ENCODE data around the gene TIAM2.
"Not testable (repeated sequence)": the region's sequence is repeated elsewhere in the genome, so short reads cannot be mapped to it uniquely, and the experiment has no call there.

The TIAM2 gene

DNA sequence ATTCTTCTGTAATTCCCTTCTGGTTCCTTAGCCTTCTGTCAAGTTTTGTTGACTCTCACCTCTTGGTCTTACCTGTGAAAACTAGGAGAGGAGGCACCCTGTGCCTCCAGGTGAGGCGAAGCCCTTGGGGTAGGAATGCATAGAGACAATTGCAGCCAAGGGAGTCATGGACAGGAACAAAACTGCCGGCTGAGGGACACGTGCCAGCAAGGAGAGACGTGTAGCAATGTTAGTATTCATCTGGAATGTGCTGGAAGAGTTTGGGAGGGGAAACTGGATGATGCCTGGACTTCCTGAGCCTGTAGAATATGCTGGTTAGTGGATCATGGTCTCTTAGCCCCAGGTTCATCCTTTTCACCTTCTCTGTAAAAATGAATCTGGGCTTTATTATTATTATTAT, 3.9 kb upstream of the TIAM2 start:
- no peak for DNase-seq

DNA sequence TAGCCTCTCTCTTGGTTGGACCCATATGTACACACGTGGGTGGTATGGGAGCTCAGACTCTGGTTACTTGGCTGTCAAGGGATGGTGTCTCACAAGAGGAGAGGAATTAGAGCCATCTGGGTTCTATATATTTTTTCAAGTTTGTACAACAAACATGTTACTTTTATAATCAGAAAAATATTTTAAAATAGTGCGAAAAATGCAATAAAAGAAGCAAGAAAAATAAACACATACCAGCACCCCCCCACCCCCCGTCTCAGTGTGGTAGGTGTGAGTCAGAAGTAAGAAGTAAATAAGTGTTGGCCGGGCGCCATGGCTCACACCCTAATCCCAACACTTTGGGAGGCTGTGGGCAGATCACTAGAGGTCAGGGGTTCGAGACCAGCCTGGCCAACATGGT, 2.1 kb upstream of the TIAM2 start:
- DNase-seq: no peak

DNA sequence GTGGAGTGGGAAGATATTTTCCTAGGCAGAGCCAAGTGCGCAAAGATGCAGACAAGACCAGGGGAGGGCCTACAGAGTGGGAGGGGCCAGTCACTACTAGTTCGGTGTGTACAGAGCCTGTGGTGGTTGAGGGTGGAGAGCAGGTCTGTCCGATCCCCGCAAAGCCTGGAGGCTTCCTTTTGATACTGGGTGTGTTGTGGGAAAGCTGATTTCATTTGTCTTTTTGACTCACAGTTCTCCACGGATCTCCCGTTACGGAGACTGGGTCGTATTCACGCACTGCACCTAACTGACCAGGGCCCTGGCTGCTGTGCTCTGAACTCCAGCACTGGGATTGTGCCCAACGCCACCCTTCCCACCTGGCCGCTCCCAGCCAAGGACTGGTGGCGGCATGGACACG, 1.4 kb upstream of the TIAM2 start:
- no peak for DNase-seq

DNA sequence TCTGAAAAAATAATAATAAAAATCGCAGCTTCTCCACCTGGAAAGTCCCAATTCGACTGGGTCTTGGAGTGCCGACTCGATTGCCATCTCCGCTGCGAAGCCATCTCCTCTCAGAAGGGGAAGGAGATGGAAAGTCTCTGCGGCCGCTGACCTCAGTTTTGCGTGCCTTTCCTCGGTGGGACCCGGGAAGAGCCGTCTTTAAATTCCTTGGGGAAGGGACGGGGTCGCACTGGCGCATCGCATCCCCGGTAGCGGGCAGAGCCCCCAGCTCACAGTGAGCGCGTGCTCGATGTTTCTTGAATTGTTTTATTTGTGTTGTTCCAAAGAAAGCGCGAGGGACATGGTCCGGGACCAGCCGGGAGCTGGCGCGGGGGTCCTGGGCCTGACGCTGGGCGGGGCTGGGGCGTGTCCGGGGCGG, 270 bp upstream of the TIAM2 start:
- no peak for DNase-seq

DNA sequence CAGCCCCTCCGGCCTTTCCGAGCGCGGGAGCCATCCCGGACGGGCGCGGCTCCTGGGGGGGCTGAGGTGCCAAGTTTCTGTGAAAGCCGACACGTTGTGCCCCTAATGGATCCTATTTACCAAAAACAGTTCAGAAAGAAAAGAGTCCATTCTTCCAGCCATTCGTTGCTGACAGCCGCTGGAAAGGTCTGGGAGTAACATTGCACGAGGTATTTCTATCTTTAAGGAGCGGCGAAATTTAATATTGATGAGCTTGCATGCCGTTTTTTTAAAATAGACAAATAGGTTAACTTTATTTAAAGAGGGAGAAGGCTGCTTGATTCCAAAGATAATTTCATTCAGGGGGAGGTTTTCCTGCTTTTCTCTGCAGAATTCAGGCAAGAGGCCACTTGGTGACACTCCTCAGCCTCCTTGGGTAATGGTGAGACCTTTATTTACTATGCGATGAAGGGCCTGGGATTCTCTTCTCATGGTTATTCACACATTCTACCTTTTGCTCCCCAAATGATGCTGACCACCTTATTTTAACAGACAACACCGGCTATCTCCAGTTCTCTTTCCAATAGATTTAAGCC, 988 bp downstream of the TIAM2 start:
- no peak for DNase-seq

DNA sequence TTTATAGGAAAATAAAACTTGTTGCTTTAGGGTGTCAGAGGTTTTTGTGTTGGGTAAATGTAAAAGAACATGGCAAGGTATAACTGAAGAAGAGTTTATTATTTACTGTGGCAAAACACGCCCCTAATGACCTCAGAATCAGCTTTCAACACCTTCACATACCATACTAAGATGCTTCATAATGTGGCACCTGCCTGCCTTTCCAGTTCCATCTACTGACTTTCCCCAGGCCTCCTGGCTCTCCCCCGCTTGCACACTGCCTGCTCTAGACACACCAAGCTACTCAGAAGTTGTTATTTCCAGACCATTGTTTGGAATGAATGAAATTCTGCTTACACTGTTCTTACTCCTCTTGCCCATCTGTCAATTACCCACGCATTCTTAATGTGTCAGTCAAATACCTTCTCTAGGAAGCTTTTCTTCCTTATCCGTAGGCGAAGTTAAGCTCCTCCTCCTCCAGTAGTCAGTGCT, 1.8 kb downstream of the TIAM2 start:
- no peak for DNase-seq

DNA sequence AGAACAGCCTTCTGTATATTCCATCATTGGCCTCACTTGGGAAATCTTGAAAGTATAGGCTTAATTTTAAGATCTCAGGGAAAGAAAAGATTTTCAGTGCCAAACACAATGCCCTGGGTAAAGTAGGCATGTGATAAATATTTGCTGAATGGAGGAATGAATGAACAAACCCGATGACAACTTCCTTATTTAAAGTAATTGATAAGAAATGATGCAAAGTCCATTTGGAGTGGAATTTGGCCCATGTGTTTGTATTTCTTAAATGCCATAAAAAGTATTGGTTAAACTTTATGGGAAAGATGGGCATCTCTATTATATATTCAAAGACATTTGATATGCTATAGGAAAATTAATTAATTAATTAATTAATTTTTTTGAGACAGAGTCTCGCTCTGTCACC, 3.7 kb downstream of the TIAM2 start:
- no peak for DNase-seq

DNA sequence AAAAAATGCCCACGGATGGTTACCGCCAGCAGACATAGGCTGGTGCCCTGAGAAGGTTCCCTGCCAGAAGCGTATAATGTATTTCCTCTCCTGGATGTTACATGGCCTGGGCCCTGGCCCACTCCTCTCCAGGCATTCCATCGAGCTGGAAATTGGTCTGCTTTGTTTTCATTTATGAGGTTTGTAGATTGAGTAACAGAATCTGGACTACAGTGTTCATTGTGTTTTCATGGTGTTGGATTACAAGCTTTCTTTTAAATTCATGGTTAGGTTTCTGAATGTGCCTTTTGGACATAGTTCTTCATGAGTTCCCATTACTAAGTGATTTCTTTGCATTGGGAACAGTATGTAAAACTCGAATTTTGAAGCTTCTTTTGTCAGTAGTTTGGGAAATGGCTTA, 6.4 kb downstream of the TIAM2 start:
- no peak for DNase-seq

DNA sequence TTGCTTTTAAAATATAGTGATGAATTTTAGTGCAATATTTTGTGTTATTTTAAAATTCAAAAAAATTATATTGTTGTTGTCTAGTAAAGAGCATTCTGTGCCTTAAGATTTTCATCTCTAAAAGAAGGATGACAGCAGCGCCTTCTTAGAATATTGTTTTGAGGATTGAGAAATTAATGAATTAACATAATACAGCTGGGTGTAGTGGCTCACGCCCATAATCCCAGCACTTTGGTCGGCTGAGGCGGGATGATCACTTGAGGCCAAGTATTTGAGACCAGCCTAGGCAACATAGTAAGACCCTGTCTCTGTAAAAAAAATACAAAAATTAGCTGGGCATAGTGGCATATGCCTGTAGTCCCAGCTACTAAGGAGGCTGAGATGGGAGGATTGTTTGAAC, 6.8 kb downstream of the TIAM2 start:
- DNase-seq: no peak

DNA sequence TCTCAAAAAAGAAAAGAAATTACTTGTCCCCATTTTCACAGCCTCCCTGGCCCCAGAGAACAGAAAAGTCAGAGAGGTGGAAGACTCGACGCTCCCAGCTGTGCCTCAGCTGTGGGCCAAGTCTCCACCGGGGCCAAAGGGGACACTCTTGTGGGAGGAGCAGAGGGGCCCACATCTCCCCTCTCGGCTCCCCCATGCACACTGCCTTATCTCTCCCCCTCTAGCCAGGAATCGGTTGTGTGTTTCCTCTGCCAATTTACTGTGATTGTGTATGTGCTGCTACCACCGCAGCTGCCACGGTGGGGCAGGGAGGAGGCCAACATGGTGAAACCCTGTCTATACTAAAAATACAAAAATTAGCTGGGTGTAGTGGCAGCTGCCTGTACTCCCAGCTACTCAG, 8.4 kb downstream of the TIAM2 start:
- no peak for DNase-seq

DNA sequence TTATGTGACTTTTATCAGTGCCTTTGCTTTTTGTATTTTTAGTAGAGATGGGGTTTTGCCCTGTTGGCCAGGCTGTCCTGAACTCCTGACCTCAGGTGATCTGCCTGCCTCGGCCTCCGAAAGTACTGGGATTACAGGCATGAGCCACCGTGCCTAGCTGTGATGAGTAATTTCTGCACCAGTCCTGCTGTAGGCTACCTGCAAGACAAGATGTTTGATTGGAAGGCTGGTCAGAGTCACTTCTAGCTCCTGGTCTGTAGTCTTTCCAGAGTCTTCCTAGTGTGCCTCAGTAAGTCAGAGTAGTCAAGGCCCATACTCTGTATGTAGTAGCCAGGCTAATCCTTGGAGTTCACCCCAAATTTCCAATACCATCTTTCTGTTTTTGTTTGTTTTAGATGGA, 8.9 kb downstream of the TIAM2 start:
- no peak for DNase-seq

DNA sequence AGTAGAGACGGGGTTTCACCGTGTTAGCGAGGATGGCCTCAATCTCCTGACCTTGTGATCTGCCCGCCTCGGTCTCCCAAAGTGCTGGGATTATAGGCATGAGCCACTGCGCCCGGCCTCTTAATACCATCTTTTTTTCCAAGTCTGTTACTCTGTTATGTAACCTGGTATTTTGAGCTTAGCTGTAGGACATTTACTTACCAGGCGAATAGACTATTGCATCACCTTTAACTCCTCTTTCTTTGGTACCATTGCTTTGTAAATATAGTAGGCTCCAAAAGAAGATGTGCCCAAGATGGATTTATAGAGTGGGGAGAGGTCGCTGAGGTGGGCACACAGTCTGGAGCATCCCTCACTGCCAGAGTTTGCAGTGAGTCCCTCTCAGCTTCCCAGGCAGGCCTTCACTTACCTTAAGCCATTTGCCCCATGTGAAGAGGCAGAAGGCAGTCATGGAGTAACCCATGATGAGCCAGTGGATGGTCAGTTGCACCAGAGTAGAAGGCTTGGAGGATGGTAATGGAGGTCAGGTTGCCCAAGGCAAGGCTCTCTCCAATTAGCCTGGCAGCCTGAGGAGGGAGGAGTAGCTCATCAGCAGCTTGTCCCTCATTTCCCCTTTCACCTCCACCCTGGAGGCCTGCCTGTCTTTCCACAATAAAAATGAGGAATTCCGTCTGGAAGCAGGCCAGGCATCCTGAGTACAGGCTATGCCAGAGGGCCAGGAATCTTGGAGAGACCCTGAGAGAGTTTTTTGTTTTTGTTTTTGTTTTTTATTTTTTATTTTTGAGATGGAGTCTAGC, 9.7 kb downstream of the TIAM2 start:
- no peak for DNase-seq

DNA sequence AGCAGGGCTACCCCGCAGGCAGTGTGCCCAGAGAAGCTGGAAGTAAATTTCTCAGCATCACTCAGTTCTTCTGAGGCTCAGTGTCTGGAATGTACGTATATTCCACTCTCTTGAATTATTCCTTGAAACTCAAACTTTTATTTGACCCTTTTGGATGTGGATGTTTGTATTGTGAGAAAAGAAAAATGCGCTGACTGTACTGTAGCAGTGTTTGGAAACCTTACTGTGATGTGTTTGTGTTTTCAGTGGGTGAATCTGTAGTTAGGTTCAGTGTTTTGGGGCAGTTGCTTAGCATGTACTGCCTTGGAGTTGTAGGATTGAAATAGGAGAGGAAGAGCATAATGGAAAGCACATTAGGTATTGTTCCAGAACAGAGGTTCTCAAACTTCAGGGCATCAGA, 13.5 kb downstream of the TIAM2 start:
- DNase-seq: no peak

DNA sequence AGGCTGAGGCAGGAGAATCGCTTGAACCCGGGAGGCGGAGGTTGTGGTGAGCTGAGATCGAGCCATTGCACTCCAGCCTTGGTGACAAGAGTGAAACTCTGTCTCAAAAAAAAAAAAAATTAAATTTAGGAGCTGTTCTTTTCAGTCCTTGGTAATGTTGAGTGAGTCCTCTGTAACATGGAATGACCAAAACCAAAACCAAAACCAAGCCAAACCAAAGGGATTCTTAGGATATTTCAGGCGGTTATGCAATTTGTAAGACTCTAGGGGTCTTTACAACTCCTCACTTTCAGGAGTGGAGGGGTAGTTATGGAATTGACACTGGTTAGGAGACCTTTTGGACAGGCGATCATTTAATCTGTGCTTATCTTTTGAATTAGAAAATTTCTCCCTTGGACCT, 15.8 kb downstream of the TIAM2 start:
- no peak for DNase-seq

DNA sequence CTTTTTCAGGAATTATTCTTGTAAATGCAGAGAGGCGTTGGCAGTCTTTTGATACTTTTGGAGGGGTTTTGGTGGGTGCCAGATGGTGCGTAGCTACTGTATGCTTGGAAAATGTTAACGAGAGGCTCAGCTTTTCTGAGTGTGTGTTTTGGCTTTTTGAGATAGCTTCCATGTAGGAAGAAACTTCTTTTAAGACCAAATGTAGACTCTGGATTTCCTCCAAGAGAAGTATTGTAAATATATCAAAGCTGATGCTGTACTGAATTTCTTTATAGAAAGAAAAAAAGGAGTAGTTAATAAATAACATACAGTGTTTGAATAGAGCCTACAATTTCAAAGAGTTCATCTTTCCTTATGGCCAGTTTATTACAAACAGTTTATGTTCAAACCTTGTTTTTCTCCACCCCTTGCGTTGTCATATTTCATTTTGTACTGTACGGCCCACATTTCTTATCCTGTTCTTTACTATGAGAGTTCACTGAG, 16.7 kb downstream of the TIAM2 start:
- DNase-seq: no peak

DNA sequence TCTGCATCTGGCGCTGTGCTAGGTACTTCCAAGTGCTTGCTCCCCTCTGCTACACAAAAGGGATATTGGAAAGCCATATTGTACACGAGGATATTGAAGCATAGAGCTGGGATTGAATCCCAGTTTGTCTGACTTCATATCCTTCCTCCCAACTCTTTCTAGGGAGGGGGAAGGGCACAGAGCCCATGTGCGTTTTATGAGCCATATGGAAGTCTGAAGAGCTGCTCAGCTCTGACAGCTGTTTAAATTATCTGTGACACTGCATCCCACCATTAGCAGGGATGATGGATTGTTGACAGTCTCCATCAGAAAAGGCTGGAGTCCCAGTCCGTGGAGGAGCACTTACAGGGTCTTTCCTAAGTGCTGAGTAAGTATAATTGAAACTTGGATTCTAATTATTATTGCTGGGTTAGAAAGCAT, 18.4 kb downstream of the TIAM2 start:
- DNase-seq: no peak

DNA sequence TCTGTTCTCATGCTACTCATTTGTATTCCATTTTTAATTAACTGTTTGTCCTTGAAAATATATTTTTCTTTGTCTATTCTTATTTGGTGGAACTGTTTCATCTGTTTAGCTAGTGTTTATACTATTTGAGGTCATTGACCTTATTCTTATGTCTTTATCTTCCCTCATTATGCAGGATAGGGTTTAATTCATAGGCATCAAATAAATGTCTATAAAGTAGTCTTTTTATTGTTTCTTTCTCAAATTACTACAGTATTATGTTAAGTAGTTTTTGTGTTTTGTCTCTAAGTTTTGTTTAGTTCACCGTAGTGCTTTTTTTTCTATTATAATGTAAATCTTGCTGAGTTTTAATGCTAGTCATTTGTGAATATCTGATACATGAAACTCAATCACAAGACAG, 19.0 kb downstream of the TIAM2 start:
- no peak for DNase-seq

DNA sequence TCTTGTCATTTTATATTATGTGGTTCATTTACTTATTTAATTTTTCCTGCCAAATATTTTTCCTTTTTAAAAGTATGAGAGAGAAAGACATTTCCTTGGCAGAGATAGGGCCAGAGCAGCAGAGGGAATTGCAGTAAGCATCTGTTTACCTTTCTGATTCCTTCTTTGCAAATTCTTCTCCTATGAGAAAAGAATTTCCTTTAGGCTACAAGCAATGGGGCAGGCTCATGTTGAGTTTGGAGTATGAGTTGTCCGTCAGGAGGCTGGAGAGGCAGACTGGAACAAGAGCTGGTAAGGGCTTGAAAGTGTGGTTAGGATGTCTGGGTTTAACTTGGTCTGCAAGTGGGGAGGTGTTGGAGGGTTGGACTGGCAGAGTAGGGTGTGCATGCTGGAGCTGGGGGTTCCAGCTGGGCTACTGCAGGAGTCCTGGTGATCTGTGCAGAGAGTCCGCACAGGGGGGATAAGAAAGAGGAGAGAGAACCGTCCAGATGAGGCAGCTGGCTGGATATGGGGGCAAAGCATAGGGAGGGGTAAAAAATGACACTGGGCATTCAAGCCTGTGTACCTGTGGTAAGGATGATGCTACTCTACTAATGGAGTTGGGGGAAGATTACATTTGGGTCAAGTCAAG, 19.7 kb downstream of the TIAM2 start:
- DNase-seq: no peak

DNA sequence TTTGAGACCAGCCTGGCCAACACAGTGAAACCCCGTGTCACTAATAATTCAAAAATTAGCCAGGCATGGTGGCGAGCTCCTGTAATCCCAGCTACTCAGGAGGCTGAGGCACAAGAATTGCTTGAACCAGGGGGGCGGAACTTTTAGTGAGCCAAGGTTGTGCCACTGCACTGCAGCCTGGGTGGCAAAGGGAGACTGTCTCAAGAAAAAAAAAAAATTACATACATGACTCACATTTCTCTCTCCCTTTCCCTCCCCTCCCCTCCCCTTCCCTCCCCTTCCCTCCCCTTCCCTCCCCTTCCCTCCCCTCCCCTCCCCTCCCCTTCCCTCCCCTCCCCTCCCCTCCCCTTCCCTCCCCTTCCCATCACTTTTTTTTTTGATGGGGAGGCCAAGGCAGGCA, 23.3 kb downstream of the TIAM2 start:
- DNase-seq: not testable (repeated sequence)

DNA sequence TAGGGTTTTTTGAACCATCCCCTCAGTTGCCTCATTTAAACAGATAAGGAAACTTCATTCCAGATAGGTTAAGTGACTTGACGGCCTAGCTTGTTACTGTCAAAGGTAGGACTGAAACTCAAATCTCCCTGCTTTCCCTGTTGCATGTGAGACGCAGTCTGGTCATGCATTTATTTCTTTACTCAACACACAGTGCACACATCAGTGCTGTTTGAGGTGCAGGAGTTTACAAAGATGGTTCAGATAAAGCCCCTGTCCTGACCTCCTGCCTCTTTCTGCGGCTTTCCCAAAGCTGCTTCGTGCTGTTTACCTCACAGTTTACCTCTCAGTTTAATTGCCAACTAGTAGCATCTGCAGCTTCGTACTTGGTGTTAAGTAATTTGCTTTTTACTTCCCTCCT, 26.6 kb downstream of the TIAM2 start:
- no peak for DNase-seq

DNA sequence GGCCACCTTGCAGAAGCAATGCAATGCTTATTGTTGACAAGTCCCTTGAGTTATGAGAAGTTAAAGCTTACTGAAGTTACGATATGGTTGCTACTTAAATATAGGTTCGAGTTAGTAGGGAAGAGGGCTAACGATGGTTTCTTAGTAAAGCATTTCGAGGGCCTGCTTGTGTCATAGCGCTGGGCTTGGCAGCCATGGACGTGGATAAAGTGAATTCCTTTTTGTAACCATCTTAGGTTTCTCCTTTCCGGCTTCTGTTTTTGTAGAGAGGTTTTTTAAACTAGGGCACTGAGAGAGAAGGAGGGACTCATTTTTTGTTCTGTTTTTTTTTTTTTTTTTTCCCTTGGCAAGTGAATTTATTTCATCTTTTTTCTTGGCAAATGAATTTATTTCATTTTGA, 27.6 kb downstream of the TIAM2 start:
- no peak for DNase-seq

DNA sequence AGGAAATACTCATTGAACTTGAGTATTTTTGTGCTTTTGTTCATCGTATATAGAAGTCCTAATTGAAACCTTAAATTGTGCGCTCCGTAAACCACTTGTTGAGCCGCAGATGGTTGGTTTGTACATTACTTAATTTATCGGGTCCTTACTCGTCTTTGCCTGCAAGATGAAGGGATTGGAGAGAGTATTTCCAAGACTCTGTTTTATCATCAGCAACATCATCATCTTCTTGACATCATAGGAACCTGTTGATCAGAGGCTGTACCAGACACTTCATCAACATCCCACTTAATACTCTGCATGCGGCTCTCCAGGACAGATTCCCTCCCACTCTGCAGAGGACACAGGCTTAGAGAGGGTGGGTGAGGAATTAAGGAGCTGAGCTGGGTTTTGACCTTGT, 28.6 kb downstream of the TIAM2 start:
- no peak for DNase-seq

DNA sequence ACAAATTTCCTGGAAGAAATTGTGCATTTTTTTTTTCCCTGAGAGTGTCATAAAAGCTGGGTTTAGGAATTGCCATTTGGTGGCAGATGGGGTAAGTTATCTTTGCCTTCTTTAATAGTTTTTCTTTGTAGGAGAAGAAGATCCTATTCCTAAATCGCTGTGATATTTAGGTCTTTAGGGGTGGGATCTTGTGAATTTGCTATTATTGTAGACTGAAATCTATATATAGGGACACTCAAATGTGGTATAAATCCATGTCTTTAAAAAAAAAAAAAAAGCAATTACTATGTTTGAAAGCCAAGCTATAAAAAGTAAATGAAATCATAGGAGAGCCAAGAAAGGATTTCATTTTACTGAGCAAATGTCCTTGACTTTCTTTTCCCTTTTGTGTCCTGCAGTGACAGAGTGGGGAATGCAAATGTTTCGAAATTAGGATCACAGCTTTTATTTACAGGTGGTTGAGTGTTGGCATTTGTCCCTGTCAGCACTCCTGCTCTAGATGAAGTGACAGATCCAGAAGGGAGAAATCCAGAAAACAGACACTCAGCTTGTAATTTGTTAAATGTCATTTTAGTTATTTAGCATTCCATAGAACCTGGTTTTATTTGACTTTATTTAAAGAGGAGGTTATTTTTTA, 29.4 kb downstream of the TIAM2 start:
- no peak for DNase-seq

All from CD4-positive, alpha-beta T cell treated with Interleukin-15 for 1 hour (primary cell).